ENCODE measurements around the gene ZNF580. TPM values are rescaled to one million over a fixed set of nuclear protein-coding genes. Genes with fewer than 3 reads are reported as not detected.

Gene ZNF580
- total and polyA plus RNA-seq, 10 of the 15 experiments (the other 5 are each of a cell fraction or from before 2014, with no cell fraction given) = 2.3 to 31.8 (median 10.0) TPM

GRCh38 chr19:55636723-55637122, 4.1 kb upstream of the ZNF580 start:
- Histone ChIP-seq H4K20me1 (ENCODE audit: control insufficient read depth, insufficient read depth) (no peaks in the 10 kb centered on the region), H3K9me3 (replicated peaks; ENCODE audit: control insufficient read depth, insufficient read depth, low read length) (no peaks in the 10 kb centered on the region), H3K27me3 (replicated peaks in 1 of 2; ENCODE audit: control insufficient read depth in 2 of 2, insufficient read depth in 2 of 2, low read length in 1 of 2) (no peaks in the 10 kb centered on the region), H3K4me1 (ENCODE audit: control insufficient read depth, insufficient read depth, low read length) (peaks cover 38% of the 10 kb centered on the region), H3K9ac (ENCODE audit: control insufficient read depth, insufficient read depth, low read length) (peak overlapping the region; percentile 16; the same call in 1 of the 2 replicates), H3K27ac (ENCODE audit: control insufficient read depth, insufficient read depth) (no peak overlapping the region), H2AFZ (ENCODE audit: control insufficient read depth, low read depth, low read length) (no peak overlapping the region), H3K4me2 (ENCODE audit: control insufficient read depth, insufficient read depth) (peak overlapping the region; percentile 91), H3K4me3 (peak overlapping the region; percentile 92), H3K79me2 (ENCODE audit: control insufficient read depth, insufficient read depth, low read length) (peaks cover 49% of the 10 kb centered on the region), H3K36me3 (ENCODE audit: control insufficient read depth in 2 of 2, insufficient read depth in 2 of 2, low read length in 1 of 2) (no peaks in the 10 kb centered on the region)
- WGBS (ENCODE audit: insufficient coverage, insufficient replicate concordance, low lambda C conversion rate, missing lambda C conversion rate) = 60% methylated on average over 4 of the region's 4 CpGs
- no TSS peak for BruUV-seq (replicated peaks)
- intact Hi-C loops (cut with micrococcal nuclease; ENCODE audit: unreplicated experiment) = loop anchor here (10.0 kb wide), 1 partner anchor 438 kb away; no protein-coding TSS in a partner anchor
- ChIA-PET CTCF (interaction anchor here (0.7 to 7.7 kb wide), 6 partner anchors 11 to 122 kb away, joined by 3 to 65 read pairs (median 12); partner anchors contain the start of genes CCDC106 and ZNF865), POLR2A (interaction anchor here (0.5 to 4.5 kb wide), 3 partner anchors 11 to 18 kb away, joined by 6 to 28 read pairs (median 12); partner anchors contain the start of genes CCDC106 and U2AF2), RAD21 (ENCODE audit: unreplicated experiment) (interaction anchor here (1.3 kb wide), 1 partner anchor 11 kb away, joined by 3 read pairs; no protein-coding TSS in a partner anchor), SMC1A (ENCODE audit: uncharacterized antibody, unreplicated experiment) (interaction anchor here (1.2 to 2.5 kb wide), 5 partner anchors 11 to 38 kb away, joined by 3 to 11 read pairs (median 5); partner anchors contain the start of genes CCDC106, FIZ1 and U2AF2)
- no peak for TF ChIP-seq FOXK2 (IDR thresholded peaks at IDR 0.05)
- no peak for TF ChIP-seq TAF1 (IDR thresholded peaks at IDR 0.05; ENCODE audit: borderline replicate concordance, low read depth, low read length)
- TF ChIP-seq, protein P1, sequence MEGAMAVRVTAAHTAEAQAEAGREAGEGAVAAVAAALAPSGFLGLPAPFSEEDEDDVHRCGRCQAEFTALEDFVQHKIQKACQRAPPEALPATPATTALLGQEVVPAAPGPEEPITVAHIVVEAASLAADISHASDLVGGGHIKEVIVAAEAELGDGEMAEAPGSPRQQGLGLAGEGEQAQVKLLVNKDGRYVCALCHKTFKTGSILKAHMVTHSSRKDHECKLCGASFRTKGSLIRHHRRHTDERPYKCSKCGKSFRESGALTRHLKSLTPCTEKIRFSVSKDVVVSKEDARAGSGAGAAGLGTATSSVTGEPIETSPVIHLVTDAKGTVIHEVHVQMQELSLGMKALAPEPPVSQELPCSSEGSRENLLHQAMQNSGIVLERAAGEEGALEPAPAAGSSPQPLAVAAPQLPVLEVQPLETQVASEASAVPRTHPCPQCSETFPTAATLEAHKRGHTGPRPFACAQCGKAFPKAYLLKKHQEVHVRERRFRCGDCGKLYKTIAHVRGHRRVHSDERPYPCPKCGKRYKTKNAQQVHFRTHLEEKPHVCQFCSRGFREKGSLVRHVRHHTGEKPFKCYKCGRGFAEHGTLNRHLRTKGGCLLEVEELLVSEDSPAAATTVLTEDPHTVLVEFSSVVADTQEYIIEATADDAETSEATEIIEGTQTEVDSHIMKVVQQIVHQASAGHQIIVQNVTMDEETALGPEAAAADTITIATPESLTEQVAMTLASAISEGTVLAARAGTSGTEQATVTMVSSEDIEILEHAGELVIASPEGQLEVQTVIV (IDR thresholded peaks at IDR 0.05; ENCODE audit: borderline replicate concordance, partially characterized antibody) = no peak
- TF ChIP-seq ZNF24 (IDR thresholded peaks at IDR 0.05) = no peak
- TF ChIP-seq POU2F2 (IDR thresholded peaks at IDR 0.05; ENCODE audit: borderline replicate concordance, low read depth, low read length) = no peak
- TF ChIP-seq STAT1 (conservative IDR thresholded peaks at IDR 0.05) = no peak
- TF ChIP-seq SUZ12 (IDR thresholded peaks at IDR 0.05; ENCODE audit: unreplicated experiment) = no peak
- TF ChIP-seq CBX5 (IDR thresholded peaks at IDR 0.05; ENCODE audit: low read depth) = no peak
- no peak for TF ChIP-seq SUPT20H (IDR thresholded peaks at IDR 0.05; ENCODE audit: borderline replicate concordance, control insufficient read depth, low read depth, low read length)
- TF ChIP-seq MEF2A (IDR thresholded peaks at IDR 0.05; ENCODE audit: insufficient read depth, low read depth, low read length) = no peak
- TF ChIP-seq RELA (IDR thresholded peaks at IDR 0.05; ENCODE audit: borderline replicate concordance, partially characterized antibody) = no peak
- TF ChIP-seq HDAC2 (IDR thresholded peaks at IDR 0.05) = no peak
- TF ChIP-seq NFXL1 (IDR thresholded peaks at IDR 0.05; ENCODE audit: borderline replicate concordance) = no peak
- TF ChIP-seq, protein P2, sequence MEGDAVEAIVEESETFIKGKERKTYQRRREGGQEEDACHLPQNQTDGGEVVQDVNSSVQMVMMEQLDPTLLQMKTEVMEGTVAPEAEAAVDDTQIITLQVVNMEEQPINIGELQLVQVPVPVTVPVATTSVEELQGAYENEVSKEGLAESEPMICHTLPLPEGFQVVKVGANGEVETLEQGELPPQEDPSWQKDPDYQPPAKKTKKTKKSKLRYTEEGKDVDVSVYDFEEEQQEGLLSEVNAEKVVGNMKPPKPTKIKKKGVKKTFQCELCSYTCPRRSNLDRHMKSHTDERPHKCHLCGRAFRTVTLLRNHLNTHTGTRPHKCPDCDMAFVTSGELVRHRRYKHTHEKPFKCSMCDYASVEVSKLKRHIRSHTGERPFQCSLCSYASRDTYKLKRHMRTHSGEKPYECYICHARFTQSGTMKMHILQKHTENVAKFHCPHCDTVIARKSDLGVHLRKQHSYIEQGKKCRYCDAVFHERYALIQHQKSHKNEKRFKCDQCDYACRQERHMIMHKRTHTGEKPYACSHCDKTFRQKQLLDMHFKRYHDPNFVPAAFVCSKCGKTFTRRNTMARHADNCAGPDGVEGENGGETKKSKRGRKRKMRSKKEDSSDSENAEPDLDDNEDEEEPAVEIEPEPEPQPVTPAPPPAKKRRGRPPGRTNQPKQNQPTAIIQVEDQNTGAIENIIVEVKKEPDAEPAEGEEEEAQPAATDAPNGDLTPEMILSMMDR (IDR thresholded peaks at IDR 0.05 in 2 of 3, conservative IDR thresholded peaks at IDR 0.05 in 1 of 3; ENCODE audit: control insufficient read depth in 2 of 3, extremely low read depth in 1 of 3, insufficient read depth in 1 of 3, low read depth in 3 of 3, low read length in 3 of 3) = no peak
- TF ChIP-seq, protein P3, sequence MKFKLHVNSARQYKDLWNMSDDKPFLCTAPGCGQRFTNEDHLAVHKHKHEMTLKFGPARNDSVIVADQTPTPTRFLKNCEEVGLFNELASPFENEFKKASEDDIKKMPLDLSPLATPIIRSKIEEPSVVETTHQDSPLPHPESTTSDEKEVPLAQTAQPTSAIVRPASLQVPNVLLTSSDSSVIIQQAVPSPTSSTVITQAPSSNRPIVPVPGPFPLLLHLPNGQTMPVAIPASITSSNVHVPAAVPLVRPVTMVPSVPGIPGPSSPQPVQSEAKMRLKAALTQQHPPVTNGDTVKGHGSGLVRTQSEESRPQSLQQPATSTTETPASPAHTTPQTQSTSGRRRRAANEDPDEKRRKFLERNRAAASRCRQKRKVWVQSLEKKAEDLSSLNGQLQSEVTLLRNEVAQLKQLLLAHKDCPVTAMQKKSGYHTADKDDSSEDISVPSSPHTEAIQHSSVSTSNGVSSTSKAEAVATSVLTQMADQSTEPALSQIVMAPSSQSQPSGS (IDR thresholded peaks at IDR 0.05; ENCODE audit: low read length) = no peak
- no peak for TF ChIP-seq YY1 (IDR thresholded peaks at IDR 0.05; ENCODE audit: low read depth, low read length)
- no peak for DNase-seq (ENCODE audit: low read depth, low spot score)
- in situ Hi-C loops (cut with MboI) = no loop called here
- ATAC-seq = no peak
- no peak for FAIRE-seq
